Measurements from ENCODE around the gene HSBP1L1. TPM values are rescaled to one million over a fixed set of nuclear protein-coding genes. Genes with fewer than 3 reads are reported as not detected.

HSBP1L1 gene
- total RNA-seq, 1 experiment from 2014 or later, result 56.8 TPM

- ChIA-PET POLR2A (ENCODE audit: unreplicated experiment) (no interaction called here), CTCF (interaction anchor here (0.7 kb wide), 1 partner anchor 10 kb away, joined by 5 read pairs; no protein-coding TSS in a partner anchor)
- Histone ChIP-seq H3K9me3 (ENCODE audit: low read length) (peaks cover 11% of the 10 kb centered on the region), H3K79me2 (ENCODE audit: low read length) (peaks cover 14% of the 10 kb centered on the region), H3F3A (ENCODE audit: low read length, unreplicated experiment) (no peaks in the 10 kb centered on the region), H2AFZ (ENCODE audit: low read length) (no peak overlapping the region), H3K4me2 (ENCODE audit: low read length) (no peak overlapping the region), H3K27ac (ENCODE audit: low read length) (no peak overlapping the region), H3K9ac (ENCODE audit: low read length) (no peak overlapping the region), H3K36me3 (ENCODE audit: low read depth, low read length) (peaks cover 28% of the 10 kb centered on the region), H3K4me3 (ENCODE audit: low read length) (no peak overlapping the region), H3K27me3 (ENCODE audit: low read length) (no peaks in the 10 kb centered on the region), H4K20me1 (ENCODE audit: low read length) (no peaks in the 10 kb centered on the region), H3K4me1 (ENCODE audit: insufficient read depth, low read length) (no peaks in the 10 kb centered on the region), H3K9me2 (replicated peaks; ENCODE audit: low read length) (no peaks in the 10 kb centered on the region)
- intact Hi-C loops (cut with micrococcal nuclease), result no loop called here
- DNase-seq (no peak), ATAC-seq (no peak)
- BruUV-seq (replicated peaks), result no TSS peak
- TF ChIP-seq EZH2phosphoT487 (IDR thresholded peaks at IDR 0.05; ENCODE audit: borderline replicate concordance, low read length) (no peak), EZH2 (IDR thresholded peaks at IDR 0.05; ENCODE audit: low read length, unreplicated experiment) (no peak), CTCF (conservative IDR thresholded peaks at IDR 0.05; ENCODE audit: low read depth, low read length) (no peak)
Observed at GRCh38 chr18:79926306-79926705, 38.1 kb upstream of the HSBP1L1 start.

- no peaks in the 10 kb centered on the region for H3F3A ChIP-seq (ENCODE audit: low read length, unreplicated experiment)
- H3K9me3 ChIP-seq (ENCODE audit: low read length), result peaks cover 11% of the 10 kb centered on the region
- no peak overlapping the region for H2AFZ ChIP-seq (ENCODE audit: low read length)
- no TSS peak for BruUV-seq (replicated peaks)
- TF ChIP-seq EZH2 (IDR thresholded peaks at IDR 0.05; ENCODE audit: low read length, unreplicated experiment) (no peak), EZH2phosphoT487 (IDR thresholded peaks at IDR 0.05; ENCODE audit: borderline replicate concordance, low read length) (no peak), CTCF (conservative IDR thresholded peaks at IDR 0.05; ENCODE audit: low read depth, low read length) (no peak)
- ChIA-PET CTCF (interaction anchor here (0.7 kb wide), 1 partner anchor 10 kb away, joined by 5 read pairs; no protein-coding TSS in a partner anchor), POLR2A (ENCODE audit: unreplicated experiment) (no interaction called here)
- DNase-seq, result no peak
- H3K9ac ChIP-seq (ENCODE audit: low read length), result no peak overlapping the region
- H3K27me3 ChIP-seq (ENCODE audit: low read length), result no peaks in the 10 kb centered on the region
- H3K27ac ChIP-seq (ENCODE audit: low read length), result no peak overlapping the region
- H3K4me1 ChIP-seq (ENCODE audit: insufficient read depth, low read length), result no peaks in the 10 kb centered on the region
- H3K36me3 ChIP-seq (ENCODE audit: low read depth, low read length), result peaks cover 34% of the 10 kb centered on the region
- H3K4me3 ChIP-seq (ENCODE audit: low read length), result no peak overlapping the region
- H4K20me1 ChIP-seq (ENCODE audit: low read length), result no peaks in the 10 kb centered on the region
- H3K79me2 ChIP-seq (ENCODE audit: low read length), result peaks cover 19% of the 10 kb centered on the region
- no peak overlapping the region for H3K4me2 ChIP-seq (ENCODE audit: low read length)
- intact Hi-C loops (cut with micrococcal nuclease), result no loop called here
- no peaks in the 10 kb centered on the region for H3K9me2 ChIP-seq (replicated peaks; ENCODE audit: low read length)
- no peak for ATAC-seq
Observed at GRCh38 chr18:79926715-79927606, 37.5 kb upstream of the HSBP1L1 start.

Measured in PC-3 (cell line).